ENCODE data around the gene PPP2R1B. TPM values are rescaled to one million over a fixed set of nuclear protein-coding genes. Genes with fewer than 3 reads are reported as not detected.

Gene PPP2R1B
- total and polyA plus RNA-seq, 2 of the 8 experiments (the other 6 are each of a cell fraction or from before 2014, with no cell fraction given) = 25.8 to 87.0 TPM

- FAIRE-seq (no peak), DNase-seq (ENCODE audit: low read depth in 1 of 2, low spot score in 2 of 2) (no peak)
- H3K4me2 ChIP-seq (ENCODE audit: insufficient read depth in 1 of 2, low read depth in 2 of 2, low read length in 2 of 2) = no peak overlapping the region
- no peak overlapping the region for H2BK120ac ChIP-seq (replicated peaks; ENCODE audit: low read depth, low read length)
- no peaks in the 10 kb centered on the region for H3K79me2 ChIP-seq (ENCODE audit: control insufficient read depth in 1 of 2, insufficient read depth in 2 of 2, low read length in 2 of 2)
- peaks cover 0 to 27% (median 4%) of the 10 kb centered on the region in 4 experiments; a peak in 4 of 8 replicates for H3K36me3 ChIP-seq (ENCODE audit: control insufficient read depth in 2 of 4, insufficient read depth in 4 of 4, low read length in 3 of 4)
- no peak overlapping the region for H3K4ac ChIP-seq (replicated peaks; ENCODE audit: insufficient read length, low read depth, low read length)
- H3K4me1 ChIP-seq (replicated peaks in 1 of 4; ENCODE audit: control insufficient read depth in 3 of 4, insufficient read depth in 4 of 4, low read length in 3 of 4) = peaks cover 4 to 9% (median 5%) of the 10 kb centered on the region in 4 experiments; a peak in 5 of 7 replicates
- H2BK5ac ChIP-seq (ENCODE audit: low read depth, low read length) = no peak overlapping the region
- ChIA-PET POLR2A (ENCODE audit: partially characterized antibody) (interaction anchor here (0.5 to 0.7 kb wide), 2 partner anchors 16 to 75 kb away, joined by 3 read pairs; no protein-coding TSS in a partner anchor), CTCF (ENCODE audit: partially characterized antibody) (interaction anchor here (1.1 to 3.4 kb wide), 3 partner anchors 9 to 106 kb away, joined by 3 to 11 read pairs (median 6); no protein-coding TSS in a partner anchor)
- no peak overlapping the region for H3K23ac ChIP-seq (ENCODE audit: insufficient read length)
- H3K27ac ChIP-seq (ENCODE audit: low read depth, low read length) = no peak overlapping the region
- no peaks in the 10 kb centered on the region for H3K27me3 ChIP-seq (replicated peaks in 1 of 4; ENCODE audit: control insufficient read depth in 3 of 4, extremely low read depth in 1 of 4, insufficient read depth in 3 of 4, low read length in 3 of 4)
- H3K56ac ChIP-seq (replicated peaks; ENCODE audit: insufficient read length, low read depth, low read length) = no peak overlapping the region
- no peak overlapping the region for H2BK12ac ChIP-seq (ENCODE audit: low read depth, low read length)
- no peak overlapping the region for H3K14ac ChIP-seq (ENCODE audit: insufficient read length)
- H2AFZ ChIP-seq (ENCODE audit: low read length) = no peak overlapping the region
- H4K8ac ChIP-seq (ENCODE audit: extremely low read depth, insufficient read depth, low read length) = no peak overlapping the region
- no peak overlapping the region for H2BK20ac ChIP-seq (ENCODE audit: low read length)
- H3K4me3 ChIP-seq (ENCODE audit: extremely low read depth in 1 of 4, insufficient read depth in 2 of 4, low read depth in 3 of 4, low read length in 4 of 4) = no peak overlapping the region
- WGBS, 2 experiments (ENCODE audit: extremely low coverage in 1 of 2, insufficient coverage in 1 of 2, insufficient read length in 1 of 2, insufficient replicate concordance in 2 of 2, low coverage in 1 of 2, low lambda C conversion rate in 2 of 2, missing lambda C conversion rate in 1 of 2) = 85% methylated on average over 5 of the region's 5 CpGs; no CpG with 5 or more reads in 1 of the 2 experiments
- no peak overlapping the region for H3K18ac ChIP-seq (ENCODE audit: extremely low read depth, low read length)
- H4K5ac ChIP-seq (ENCODE audit: insufficient read length, low read depth, low read length) = no peak overlapping the region
- H4K91ac ChIP-seq (replicated peaks; ENCODE audit: insufficient read length, low read length) = no peak overlapping the region
- H3K23me2 ChIP-seq (ENCODE audit: low read depth, low read length) = no peaks in the 10 kb centered on the region
- no peaks in the 10 kb centered on the region for H3K79me1 ChIP-seq (ENCODE audit: low read depth, low read length)
- no peak overlapping the region for H3K9ac ChIP-seq (replicated peaks in 1 of 4; ENCODE audit: extremely low read depth in 1 of 4, low read depth in 3 of 4, low read length in 3 of 4)
- no peaks in the 10 kb centered on the region for H3K9me3 ChIP-seq (ENCODE audit: insufficient read depth in 2 of 2, low read depth in 1 of 2, low read length in 1 of 2)
- no peak for TF ChIP-seq JUN (IDR thresholded peaks at IDR 0.05; ENCODE audit: low read depth, low read length)
- TF ChIP-seq SIN3A (conservative IDR thresholded peaks at IDR 0.05 in 1 of 2, IDR thresholded peaks at IDR 0.05 in 1 of 2; ENCODE audit: low read depth in 1 of 2, low read length in 2 of 2) = no peak
- no peak for TF ChIP-seq RNF2 (IDR thresholded peaks at IDR 0.05; ENCODE audit: borderline replicate concordance, low read depth, low read length, missing control alignments, poor library complexity, severe bottlenecking)
- no peak for TF ChIP-seq KDM5A (IDR thresholded peaks at IDR 0.05; ENCODE audit: low read length)
- no peak overlapping the region for H2AK5ac ChIP-seq (ENCODE audit: low read depth, low read length)
- H4K20me1 ChIP-seq (replicated peaks in 1 of 2; ENCODE audit: control insufficient read depth in 1 of 2, insufficient read depth in 2 of 2, low read length in 2 of 2) = peaks cover 0 to 4% of the 10 kb centered on the region in 2 experiments
- no peak overlapping the region for H2BK15ac ChIP-seq (ENCODE audit: low read length)
Measured at GRCh38 chr11:111718859-111719258, 47.3 kb downstream of the PPP2R1B start.

All from H1 (cell line).